ENCODE data around the gene CGA. TPM values are rescaled to one million over a fixed set of nuclear protein-coding genes. Genes with fewer than 3 reads are reported as not detected.

CGA gene
- total RNA-seq, 1 donor from 2014 or later: 0.43 TPM

DNA sequence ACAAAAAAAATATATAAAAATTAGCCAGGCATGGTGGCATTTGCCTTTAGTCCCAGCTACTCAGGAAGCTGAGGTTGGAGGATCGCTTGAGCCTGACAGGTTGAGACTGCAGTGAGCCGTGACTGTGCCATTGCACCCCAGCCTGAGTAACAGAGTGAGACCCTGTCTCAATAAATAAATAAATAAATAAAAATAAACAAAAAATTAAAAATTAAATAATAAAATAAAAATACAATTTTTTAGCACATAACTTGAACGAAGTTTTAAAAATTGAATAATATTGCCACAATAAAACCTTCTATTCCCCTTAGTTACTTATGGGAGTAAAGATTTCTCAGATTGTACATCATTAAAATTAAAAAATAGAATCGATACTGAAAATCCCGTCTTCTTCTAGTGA is 29.2 kb upstream of the CGA start:
- DNase-seq (ENCODE audit: extremely low spot score, unreplicated experiment): no peak
- H3K36me3 Mint-ChIP-seq: no peaks in the 10 kb centered on the region
- no peak overlapping the region for H3K27ac Mint-ChIP-seq
- no peaks in the 10 kb centered on the region for H3K4me1 Mint-ChIP-seq (ENCODE audit: unreplicated experiment)
- peaks cover 7% of the 10 kb centered on the region for H3K27me3 Mint-ChIP-seq
- TF ChIP-seq, protein P1, sequence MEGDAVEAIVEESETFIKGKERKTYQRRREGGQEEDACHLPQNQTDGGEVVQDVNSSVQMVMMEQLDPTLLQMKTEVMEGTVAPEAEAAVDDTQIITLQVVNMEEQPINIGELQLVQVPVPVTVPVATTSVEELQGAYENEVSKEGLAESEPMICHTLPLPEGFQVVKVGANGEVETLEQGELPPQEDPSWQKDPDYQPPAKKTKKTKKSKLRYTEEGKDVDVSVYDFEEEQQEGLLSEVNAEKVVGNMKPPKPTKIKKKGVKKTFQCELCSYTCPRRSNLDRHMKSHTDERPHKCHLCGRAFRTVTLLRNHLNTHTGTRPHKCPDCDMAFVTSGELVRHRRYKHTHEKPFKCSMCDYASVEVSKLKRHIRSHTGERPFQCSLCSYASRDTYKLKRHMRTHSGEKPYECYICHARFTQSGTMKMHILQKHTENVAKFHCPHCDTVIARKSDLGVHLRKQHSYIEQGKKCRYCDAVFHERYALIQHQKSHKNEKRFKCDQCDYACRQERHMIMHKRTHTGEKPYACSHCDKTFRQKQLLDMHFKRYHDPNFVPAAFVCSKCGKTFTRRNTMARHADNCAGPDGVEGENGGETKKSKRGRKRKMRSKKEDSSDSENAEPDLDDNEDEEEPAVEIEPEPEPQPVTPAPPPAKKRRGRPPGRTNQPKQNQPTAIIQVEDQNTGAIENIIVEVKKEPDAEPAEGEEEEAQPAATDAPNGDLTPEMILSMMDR (conservative IDR thresholded peaks at IDR 0.05): no peak
- H3K9me3 Mint-ChIP-seq: peaks cover 11% of the 10 kb centered on the region
- no peak overlapping the region for H3K4me3 Mint-ChIP-seq

DNA sequence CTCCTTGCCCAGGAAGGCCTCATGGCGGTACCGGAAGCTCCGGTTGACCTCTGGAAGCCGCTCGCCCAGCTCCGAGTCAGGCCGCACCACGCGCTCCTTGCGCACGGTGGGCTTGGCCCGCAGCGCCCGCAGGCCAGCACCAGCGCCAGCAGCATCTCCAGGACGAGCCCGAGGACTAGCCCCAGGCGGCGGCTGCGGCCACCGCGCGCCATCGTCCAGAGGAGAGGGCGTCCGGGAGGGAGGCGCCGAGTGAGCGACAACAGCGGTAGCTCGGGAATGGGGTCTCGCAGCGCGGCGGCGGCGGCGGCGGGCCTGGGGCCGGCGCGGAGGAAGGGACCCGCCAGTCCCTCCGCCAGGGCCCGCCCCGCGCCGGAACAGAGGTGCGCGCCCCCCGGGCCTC is 27.6 kb upstream of the CGA start:
- Mint-ChIP-seq H3K27ac (no peak overlapping the region), H3K4me3 (no peak overlapping the region)

DNA sequence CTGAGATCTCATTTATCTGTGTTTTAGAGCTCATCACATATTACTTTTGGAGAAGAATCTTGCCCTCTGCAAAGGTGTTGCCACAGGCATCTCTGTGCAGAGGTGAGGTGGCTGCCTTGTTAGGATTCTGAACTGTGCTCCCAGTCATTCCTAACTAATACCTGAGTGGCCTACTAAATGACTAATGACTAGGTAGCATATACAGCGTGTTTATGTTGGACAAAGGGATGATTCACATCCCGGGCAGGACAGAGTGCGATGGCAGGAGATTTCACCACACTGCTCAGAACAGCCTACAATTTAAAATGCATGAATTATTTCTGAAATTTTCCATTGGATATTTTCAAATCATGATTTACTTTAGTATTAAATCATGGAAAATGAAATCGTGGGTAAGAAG is 23.1 kb upstream of the CGA start:
- TF ChIP-seq, protein P1 (conservative IDR thresholded peaks at IDR 0.05): no peak

More for the DNA sequence above, 27.6 kb upstream of the CGA start:
- no peak for DNase-seq (ENCODE audit: extremely low spot score, unreplicated experiment)
- Mint-ChIP-seq H3K4me1 (ENCODE audit: unreplicated experiment) (no peaks in the 10 kb centered on the region), H3K36me3 (no peaks in the 10 kb centered on the region), H3K9me3 (peaks cover 11% of the 10 kb centered on the region), H3K27me3 (peaks cover 7% of the 10 kb centered on the region)
- TF ChIP-seq, protein P1 (conservative IDR thresholded peaks at IDR 0.05): no peak

DNA sequence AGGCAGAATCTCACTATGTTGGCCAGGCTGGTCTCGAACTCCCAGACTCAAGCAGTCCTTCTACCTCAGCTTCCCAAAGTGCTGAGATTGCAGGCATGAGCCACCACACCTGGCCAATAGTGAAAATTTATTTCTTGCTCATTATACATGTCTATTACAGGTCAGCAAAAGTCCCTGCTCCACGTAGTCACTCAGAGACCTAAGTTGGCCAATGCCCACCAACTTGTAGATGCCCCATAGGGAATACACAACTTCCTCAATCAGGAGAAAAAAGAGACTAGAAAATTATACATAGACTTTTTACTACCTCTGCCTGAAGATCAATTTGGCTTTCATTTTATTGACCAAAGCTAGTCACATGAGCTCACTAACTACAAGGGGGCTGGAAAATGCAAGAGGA is 22.0 kb upstream of the CGA start:
- Mint-ChIP-seq H3K9me3 (peaks cover 7% of the 10 kb centered on the region), H3K4me3 (no peak overlapping the region), H3K36me3 (no peaks in the 10 kb centered on the region), H3K27ac (no peak overlapping the region), H3K27me3 (peaks cover 4% of the 10 kb centered on the region), H3K4me1 (ENCODE audit: unreplicated experiment) (no peaks in the 10 kb centered on the region)
- DNase-seq (ENCODE audit: extremely low spot score, unreplicated experiment): no peak
- TF ChIP-seq, protein P1 (conservative IDR thresholded peaks at IDR 0.05): no peak

More for the DNA sequence above, 23.1 kb upstream of the CGA start:
- H3K4me1 Mint-ChIP-seq (ENCODE audit: unreplicated experiment): no peaks in the 10 kb centered on the region
- no peak overlapping the region for H3K4me3 Mint-ChIP-seq
- H3K27me3 Mint-ChIP-seq: peaks cover 7% of the 10 kb centered on the region
- H3K9me3 Mint-ChIP-seq: peaks cover 11% of the 10 kb centered on the region
- DNase-seq (ENCODE audit: extremely low spot score, unreplicated experiment): no peak
- no peaks in the 10 kb centered on the region for H3K36me3 Mint-ChIP-seq
- H3K27ac Mint-ChIP-seq: no peak overlapping the region

DNA sequence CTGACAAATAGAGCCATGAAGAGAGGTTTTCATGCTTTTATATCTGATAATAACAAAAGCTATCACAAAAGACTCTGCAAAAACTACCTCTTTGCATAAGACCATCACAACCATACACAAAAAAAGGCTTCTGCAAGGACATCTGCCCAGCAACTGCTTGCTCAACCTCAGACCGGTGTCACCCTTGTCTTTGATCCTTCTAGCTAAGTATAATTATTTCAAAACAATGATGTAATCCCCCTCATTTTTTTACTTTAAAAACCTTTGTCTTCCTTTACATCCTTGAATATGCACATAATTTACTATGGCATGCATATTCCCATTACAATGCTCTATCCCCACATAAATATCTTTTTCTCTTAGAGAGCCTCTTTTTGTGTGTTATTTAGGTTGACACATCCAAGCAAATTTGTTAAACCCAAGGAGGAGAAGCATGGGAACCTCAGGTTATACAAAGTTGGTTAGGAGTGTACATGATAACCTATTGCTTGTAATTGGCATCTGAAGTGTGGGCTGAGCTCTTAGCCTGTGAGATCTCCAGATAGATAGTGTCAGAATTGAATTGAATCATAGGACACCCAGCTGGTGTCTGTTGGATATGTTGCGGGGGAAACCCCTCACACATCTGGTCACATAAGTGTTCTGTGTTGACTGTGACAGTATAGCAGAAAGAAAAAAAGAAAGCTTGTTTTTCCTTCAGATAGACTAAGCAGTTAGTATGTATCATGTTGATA is 20.7 kb upstream of the CGA start:
- Mint-ChIP-seq H3K27me3 (no peaks in the 10 kb centered on the region), H3K9me3 (peaks cover 2% of the 10 kb centered on the region), H3K36me3 (no peaks in the 10 kb centered on the region), H3K4me1 (ENCODE audit: unreplicated experiment) (no peaks in the 10 kb centered on the region), H3K4me3 (no peak overlapping the region), H3K27ac (no peak overlapping the region)
- no peak for DNase-seq (ENCODE audit: extremely low spot score, unreplicated experiment)
- TF ChIP-seq, protein P1 (conservative IDR thresholded peaks at IDR 0.05): no peak

Data from type B pancreatic cell (in vitro differentiated cells).